Ascending aorta (tissue), 2 donors: ENCODE results near the gene ASNSD1. TPM values are rescaled to one million over a fixed set of nuclear protein-coding genes. Genes with fewer than 3 reads are reported as not detected.

Source experiments
- DNase-seq, 2 donors: peaks; one replicate each; pipeline ENCODE4 v3.0.0-alpha.2; 2019; ENCODE audit warnings: low spot score in 2 of 2
- H3K27ac ChIP-seq, 2 donors: fragments of 200-600 bp; sonication (generic); one replicate each; pipeline ENCODE4 v1.5.1; 2016 to 2017; ENCODE audit warnings: mild to moderate bottlenecking in 1 of 2
- H3K27me3 ChIP-seq: fragments of 200-600 bp; sonication (generic); one replicate; pipeline ENCODE4 v1.5.1; 2017
- H3K36me3 ChIP-seq, 2 donors: fragments of 200-600 bp; sonication (generic); one replicate each; pipeline ENCODE4 v1.5.1; 2016
- H3K4me1 ChIP-seq, 2 donors: fragments of 200-600 bp; sonication (generic); one replicate each; pipeline ENCODE4 v1.5.1; 2016 to 2017; ENCODE audit warnings: mild to moderate bottlenecking in 1 of 2
- H3K4me3 ChIP-seq, 2 donors: fragments of 200-600 bp; sonication (generic); one replicate each; pipeline ENCODE4 v1.5.1; 2016 to 2017; ENCODE audit warnings: mild to moderate bottlenecking in 1 of 2
- H3K9me3 ChIP-seq, 2 donors: fragments of 200-600 bp; sonication (generic); one replicate each; pipeline ENCODE4 v1.5.1; 2016
- CTCF ChIP-seq, 3 experiments: fragments of 200-600 bp in 2 of 3; fragments of 450-650 bp in 1 of 3; sonication (generic) in 2 of 3; IDR thresholded peaks; one replicate each; pipeline ENCODE4 v1.5.1; 2016 to 2019; ENCODE audit warnings: antibody characterized with exemption in 3 of 3, mild to moderate bottlenecking in 1 of 3, moderate library complexity in 1 of 3
- intact Hi-C: fragments of 100-400 bp; cut with DNase I; formaldehyde crosslinking; loops from one replicate; pipeline ENCODE4 v1.15.1; 2023
- total RNA-seq: library from RNA; depleted of rRNA; stranded (reverse); fragments of >200 nt; gene quantifications from one replicate; pipeline ENCODE4 v1.1.0, GENCODE V29; 2016

The ASNSD1 gene
- 18.1 TPM for total RNA-seq

GRCh38 chr2:189661148-189661956 lies at the start of gene ASNSD1:
ASNSD1 (plus strand) TSS chr2:189661459; CDS start chr2:189666133, 4,674 bp downstream.
- Histone ChIP-seq H3K36me3 (peaks cover 0 to 6% of the 10 kb centered on the region in 2 donors), H3K27me3 (no peaks in the 10 kb centered on the region), H3K4me1 (peaks cover 4 to 33% of the 10 kb centered on the region in 2 donors), H3K9me3 (no peaks in the 10 kb centered on the region), H3K27ac (peak within 1 kb of the TSS; percentile 81 to 85), H3K4me3 (peak within 1 kb of the TSS; percentile 75 to 96)
- peak; percentile 98 to 100 for DNase-seq
- TF ChIP-seq CTCF (IDR thresholded peaks at IDR 0.05), result peak; percentile 95 to 98 (median 96)
- intact Hi-C loops, result loop anchor here (1.0 to 2.0 kb wide), 3 partner anchors 13 to 123 kb away; partner anchors contain the start of genes ANKAR, ORMDL1 and PMS1

GRCh38 chr2:189613077-189613636 lies 48.1 kb upstream of the ASNSD1 start:
- Histone ChIP-seq H3K27ac (peak overlapping the region; percentile 75 to 78), H3K4me3 (peak overlapping the region; percentile 44 to 60), H3K9me3 (no peaks in the 10 kb centered on the region), H3K27me3 (no peaks in the 10 kb centered on the region), H3K36me3 (no peaks in the 10 kb centered on the region), H3K4me1 (peaks cover 5 to 13% of the 10 kb centered on the region in 2 donors)
- TF ChIP-seq CTCF (IDR thresholded peaks at IDR 0.05), result no peak
- peak in 1 of 2 donors; percentile 68 for DNase-seq
- intact Hi-C loops, result loop anchor here (2.0 kb wide), 1 partner anchor 32 kb away; the partner anchor contains the start of gene SLC40A1

GRCh38 chr2:189613650-189614420 lies 47.4 kb upstream of the ASNSD1 start:
- intact Hi-C loops, result loop anchor here (2.0 kb wide), 1 partner anchor 33 kb away; the partner anchor contains the start of gene SLC40A1
- Histone ChIP-seq H3K27ac (peak overlapping the region; percentile 75 to 78), H3K4me3 (peak overlapping the region; percentile 44 to 60), H3K9me3 (no peaks in the 10 kb centered on the region), H3K27me3 (no peaks in the 10 kb centered on the region), H3K4me1 (peaks cover 5 to 13% of the 10 kb centered on the region in 2 donors), H3K36me3 (no peaks in the 10 kb centered on the region)
- TF ChIP-seq CTCF (IDR thresholded peaks at IDR 0.05), result no peak
- no peak for DNase-seq

- H3K36me3 ChIP-seq, result no peaks in the 10 kb centered on the region
- no peak for DNase-seq
- H3K27me3 ChIP-seq, result no peaks in the 10 kb centered on the region
- no peaks in the 10 kb centered on the region for H3K9me3 ChIP-seq
- no peak overlapping the region for H3K27ac ChIP-seq
- intact Hi-C loops, result no loop called here
- TF ChIP-seq CTCF (IDR thresholded peaks at IDR 0.05), result no peak
- peaks cover 5 to 13% of the 10 kb centered on the region in 2 donors for H3K4me1 ChIP-seq
- no peak overlapping the region for H3K4me3 ChIP-seq
These were observed 46.7 kb upstream of the ASNSD1 start for GRCh38 chr2:189614585-189614984.

- no peak overlapping the region for H3K4me3 ChIP-seq
- no peak for TF ChIP-seq CTCF (IDR thresholded peaks at IDR 0.05)
- H3K9me3 ChIP-seq, result no peaks in the 10 kb centered on the region
- intact Hi-C loops, result no loop called here
- DNase-seq, result no peak
- no peak overlapping the region for H3K27ac ChIP-seq
- no peaks in the 10 kb centered on the region for H3K36me3 ChIP-seq
- H3K4me1 ChIP-seq, result peaks cover 2 to 6% of the 10 kb centered on the region in 2 donors
- H3K27me3 ChIP-seq, result no peaks in the 10 kb centered on the region
These were observed 43.1 kb upstream of the ASNSD1 start for GRCh38 chr2:189618197-189618596.
